GM12864 (cell line): ENCODE data around the gene SLC25A34.

Experiments used
- DNase-seq: peaks from one replicate; pipeline ENCODE4 v3.0.0-alpha.2; 2011; ENCODE audit warnings: low read depth
- H3K4me3 ChIP-seq: 2 replicates; pipeline ENCODE4 v1.5.1; 2011; ENCODE audit warnings: mild to moderate bottlenecking, low read depth, low read length, control low read depth
- CTCF ChIP-seq: IDR thresholded peaks from 2 replicates; pipeline ENCODE4 v1.5.1; 2011; ENCODE audit warnings: low read depth, mild to moderate bottlenecking, moderate library complexity, low read length, control low read depth, inconsistent platforms; ENCODE audit errors: missing control alignments

SLC25A34 gene

GRCh38 chr1:15737324-15738319 is 1.6 kb downstream of the SLC25A34 start:
- no peak for TF ChIP-seq CTCF
- no peak for DNase-seq
- no peak overlapping the region for H3K4me3 ChIP-seq

- DNase-seq: no peak
- no peak for TF ChIP-seq CTCF
- H3K4me3 ChIP-seq: no peak overlapping the region
These were observed 2.5 kb downstream of the SLC25A34 start for GRCh38 chr1:15738416-15739113.

- no peak for TF ChIP-seq CTCF
- no peak for DNase-seq
- no peak overlapping the region for H3K4me3 ChIP-seq
These were observed 3.2 kb downstream of the SLC25A34 start for GRCh38 chr1:15739259-15739658.

- TF ChIP-seq CTCF: no peak
- DNase-seq: no peak
- H3K4me3 ChIP-seq: no peak overlapping the region
These were observed 3.7 kb downstream of the SLC25A34 start for GRCh38 chr1:15739745-15740144.

GRCh38 chr1:15740924-15741850 is 5.1 kb downstream of the SLC25A34 start:
- DNase-seq: peak; percentile 33
- peak; percentile 89 for TF ChIP-seq CTCF
- H3K4me3 ChIP-seq: no peak overlapping the region

GRCh38 chr1:15742339-15742801 is 6.3 kb downstream of the SLC25A34 start, which contains the start of gene TMEM82:
Gene TMEM82, plus strand, starts transcription at chr1:15742499. Its CDS starts 61 bp downstream, at chr1:15742560.
- H3K4me3 ChIP-seq: no peak within 1 kb of the TSS
- TF ChIP-seq CTCF: no peak
- no peak for DNase-seq
